ENCODE results near the gene SLC9A9.

Gene SLC9A9

GRCh38 chr3:143244516-143245063, 603.7 kb downstream of the SLC9A9 start:
- no peak overlapping the region for H3K4me3 ChIP-seq (replicated peaks; ENCODE audit: low read depth, low read length)
- no peak for DNase-seq (ENCODE audit: extremely low read depth, low read depth)
- TF ChIP-seq CTCF (IDR thresholded peaks at IDR 0.05; ENCODE audit: low read depth, low read length, missing control alignments): no peak

- H3K4me3 ChIP-seq (replicated peaks; ENCODE audit: low read depth, low read length): no peak overlapping the region
- no peak for TF ChIP-seq CTCF (IDR thresholded peaks at IDR 0.05; ENCODE audit: low read depth, low read length, missing control alignments)
- no peak for DNase-seq (ENCODE audit: extremely low read depth, low read depth)
Observed at GRCh38 chr3:143243686-143244085, 604.6 kb downstream of the SLC9A9 start.

- no peak for DNase-seq (ENCODE audit: extremely low read depth, low read depth)
- no peak for TF ChIP-seq CTCF (IDR thresholded peaks at IDR 0.05; ENCODE audit: low read depth, low read length, missing control alignments)
- H3K4me3 ChIP-seq (replicated peaks; ENCODE audit: low read depth, low read length): no peak overlapping the region
Observed at GRCh38 chr3:143242691-143243090, 605.6 kb downstream of the SLC9A9 start.

- DNase-seq (ENCODE audit: extremely low read depth, low read depth): no peak
- no peak overlapping the region for H3K4me3 ChIP-seq (replicated peaks; ENCODE audit: low read depth, low read length)
- no peak for TF ChIP-seq CTCF (IDR thresholded peaks at IDR 0.05; ENCODE audit: low read depth, low read length, missing control alignments)
Observed at GRCh38 chr3:143242101-143242500, 606.2 kb downstream of the SLC9A9 start.

- no peak for TF ChIP-seq CTCF (IDR thresholded peaks at IDR 0.05; ENCODE audit: low read depth, low read length, missing control alignments)
- no peak overlapping the region for H3K4me3 ChIP-seq (replicated peaks; ENCODE audit: low read depth, low read length)
- no peak for DNase-seq (ENCODE audit: extremely low read depth, low read depth)
Observed at GRCh38 chr3:143241481-143241951, 606.8 kb downstream of the SLC9A9 start.

- DNase-seq (ENCODE audit: extremely low read depth, low read depth): no peak
- H3K4me3 ChIP-seq (replicated peaks; ENCODE audit: low read depth, low read length): no peak overlapping the region
- no peak for TF ChIP-seq CTCF (IDR thresholded peaks at IDR 0.05; ENCODE audit: low read depth, low read length, missing control alignments)
Observed at GRCh38 chr3:143240886-143241285, 607.4 kb downstream of the SLC9A9 start.

GRCh38 chr3:143239031-143239430, 609.2 kb downstream of the SLC9A9 start:
- no peak overlapping the region for H3K4me3 ChIP-seq (replicated peaks; ENCODE audit: low read depth, low read length)
- DNase-seq (ENCODE audit: extremely low read depth, low read depth): no peak
- TF ChIP-seq CTCF (IDR thresholded peaks at IDR 0.05; ENCODE audit: low read depth, low read length, missing control alignments): no peak

Data from HFF-Myc (cell line).